ENCODE results near the gene ACTR1B.
"Not testable (repeated sequence)": the region's sequence is repeated elsewhere in the genome, so short reads cannot be mapped to it uniquely, and the experiment has no call there.

The ACTR1B gene

DNA sequence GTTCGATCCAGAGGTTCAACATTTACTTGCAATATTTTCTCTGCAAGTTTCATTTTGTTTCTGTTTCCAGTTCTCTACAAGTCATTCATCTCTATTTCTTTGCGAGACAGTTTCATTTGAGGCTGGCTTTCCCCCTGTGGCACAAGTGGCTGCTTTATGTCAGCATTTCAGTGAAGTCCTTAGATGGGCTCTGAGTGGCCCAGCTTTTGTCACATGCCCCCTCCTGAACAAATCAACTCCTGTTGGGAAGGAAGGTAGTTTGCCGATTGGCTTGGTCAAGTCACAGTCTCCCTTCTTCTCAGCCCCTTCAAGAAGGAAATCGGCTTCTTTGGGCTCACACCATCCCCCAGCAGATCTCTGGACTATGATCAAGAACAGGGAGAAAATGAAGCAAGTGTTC lies 55.1 kb downstream of the ACTR1B start:
- DNase-seq = not testable (repeated sequence)
